Loucy (cell line): ENCODE results near the gene C1orf52.

Experiments used
- EZH2phosphoT487 ChIP-seq: fragments of 200-600 bp; IDR thresholded peaks from 2 replicates; pipeline ENCODE4 v1.6.1; 2018; ENCODE audit warnings: antibody characterized with exemption, mild to moderate bottlenecking, moderate library complexity, borderline replicate concordance
- TF ChIP-seq, protein P1 (sequence below): fragments of 200-600 bp; sonication (generic); conservative IDR thresholded peaks from 2 replicates; pipeline ENCODE4 v1.5.1; 2014; ENCODE audit warnings: mild to moderate bottlenecking, antibody characterized with exemption, low read length

DNA sequence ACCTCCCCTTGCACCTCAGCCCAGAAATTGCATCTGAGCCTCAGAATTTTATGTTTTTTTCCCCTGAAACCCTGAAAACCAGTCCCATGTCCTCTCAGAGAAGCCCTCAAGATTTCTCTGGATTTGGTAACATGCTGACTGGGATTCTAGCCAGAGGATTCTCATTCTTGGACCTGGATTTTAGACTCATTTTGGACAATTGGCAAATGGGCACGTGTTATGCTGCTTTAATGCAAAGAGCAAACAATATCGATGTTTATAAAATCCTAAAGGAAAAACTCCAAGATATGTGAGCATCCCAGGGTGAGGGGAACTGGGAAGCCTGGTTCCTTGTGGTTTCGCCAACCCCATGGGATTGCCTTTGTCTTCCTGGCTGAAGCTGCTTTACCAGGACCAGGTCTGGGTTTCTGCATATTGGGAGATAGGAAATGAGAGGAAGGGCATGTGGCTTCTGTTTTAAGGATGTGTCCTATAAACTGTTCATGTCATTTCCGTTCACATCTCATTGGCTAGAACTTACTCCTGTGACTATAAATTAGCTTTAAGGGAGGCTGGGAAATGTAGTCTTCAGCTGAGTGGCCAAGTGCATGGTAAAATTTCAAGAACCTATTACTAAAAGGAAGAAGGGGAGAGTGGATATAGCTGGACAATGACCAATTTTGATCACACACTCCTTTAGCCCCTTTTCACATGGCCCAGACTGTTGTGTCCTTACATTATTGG lies 44.1 kb upstream of the C1orf52 start:
- TF ChIP-seq, protein P1, sequence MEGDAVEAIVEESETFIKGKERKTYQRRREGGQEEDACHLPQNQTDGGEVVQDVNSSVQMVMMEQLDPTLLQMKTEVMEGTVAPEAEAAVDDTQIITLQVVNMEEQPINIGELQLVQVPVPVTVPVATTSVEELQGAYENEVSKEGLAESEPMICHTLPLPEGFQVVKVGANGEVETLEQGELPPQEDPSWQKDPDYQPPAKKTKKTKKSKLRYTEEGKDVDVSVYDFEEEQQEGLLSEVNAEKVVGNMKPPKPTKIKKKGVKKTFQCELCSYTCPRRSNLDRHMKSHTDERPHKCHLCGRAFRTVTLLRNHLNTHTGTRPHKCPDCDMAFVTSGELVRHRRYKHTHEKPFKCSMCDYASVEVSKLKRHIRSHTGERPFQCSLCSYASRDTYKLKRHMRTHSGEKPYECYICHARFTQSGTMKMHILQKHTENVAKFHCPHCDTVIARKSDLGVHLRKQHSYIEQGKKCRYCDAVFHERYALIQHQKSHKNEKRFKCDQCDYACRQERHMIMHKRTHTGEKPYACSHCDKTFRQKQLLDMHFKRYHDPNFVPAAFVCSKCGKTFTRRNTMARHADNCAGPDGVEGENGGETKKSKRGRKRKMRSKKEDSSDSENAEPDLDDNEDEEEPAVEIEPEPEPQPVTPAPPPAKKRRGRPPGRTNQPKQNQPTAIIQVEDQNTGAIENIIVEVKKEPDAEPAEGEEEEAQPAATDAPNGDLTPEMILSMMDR: no peak
- TF ChIP-seq EZH2phosphoT487: no peak
